Measurements from ENCODE around the gene CUL5.

DNA sequence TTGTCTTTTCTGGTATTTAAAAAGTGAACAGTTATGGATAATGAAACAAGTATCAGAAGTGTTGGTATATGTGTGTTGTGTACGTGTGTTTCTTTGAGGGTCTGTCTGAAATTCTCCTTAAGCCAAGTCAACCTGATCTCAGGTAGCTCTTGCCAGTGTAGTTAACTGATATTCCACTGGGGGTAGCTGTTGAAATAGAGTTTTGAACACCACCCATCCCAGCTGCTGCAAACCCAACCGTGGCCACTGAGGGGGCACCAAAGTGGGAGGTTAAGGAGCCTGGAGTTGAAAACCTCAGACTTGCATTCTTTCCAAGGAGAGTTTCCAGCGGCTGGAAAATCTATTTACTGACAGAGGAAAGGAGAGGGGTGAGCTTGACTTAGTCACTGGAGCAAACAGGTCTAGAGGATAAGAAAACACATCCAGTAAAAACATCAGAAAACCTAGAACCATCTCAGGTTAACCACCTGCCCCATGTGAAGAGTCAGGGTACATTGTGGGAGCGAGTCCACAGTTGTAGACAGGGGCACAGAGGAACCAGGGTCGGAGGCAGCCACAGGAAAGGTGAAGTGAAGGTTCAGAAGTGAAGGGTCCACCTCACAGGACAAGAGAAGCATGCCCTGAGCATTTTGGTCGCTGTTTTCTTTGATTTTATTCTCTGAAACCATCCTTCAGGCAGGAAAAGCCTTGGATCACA lies 8.8 kb upstream of the CUL5 start:
- TF ChIP-seq POLR2A (IDR thresholded peaks at IDR 0.05) = no peak
- TF ChIP-seq, protein P1, sequence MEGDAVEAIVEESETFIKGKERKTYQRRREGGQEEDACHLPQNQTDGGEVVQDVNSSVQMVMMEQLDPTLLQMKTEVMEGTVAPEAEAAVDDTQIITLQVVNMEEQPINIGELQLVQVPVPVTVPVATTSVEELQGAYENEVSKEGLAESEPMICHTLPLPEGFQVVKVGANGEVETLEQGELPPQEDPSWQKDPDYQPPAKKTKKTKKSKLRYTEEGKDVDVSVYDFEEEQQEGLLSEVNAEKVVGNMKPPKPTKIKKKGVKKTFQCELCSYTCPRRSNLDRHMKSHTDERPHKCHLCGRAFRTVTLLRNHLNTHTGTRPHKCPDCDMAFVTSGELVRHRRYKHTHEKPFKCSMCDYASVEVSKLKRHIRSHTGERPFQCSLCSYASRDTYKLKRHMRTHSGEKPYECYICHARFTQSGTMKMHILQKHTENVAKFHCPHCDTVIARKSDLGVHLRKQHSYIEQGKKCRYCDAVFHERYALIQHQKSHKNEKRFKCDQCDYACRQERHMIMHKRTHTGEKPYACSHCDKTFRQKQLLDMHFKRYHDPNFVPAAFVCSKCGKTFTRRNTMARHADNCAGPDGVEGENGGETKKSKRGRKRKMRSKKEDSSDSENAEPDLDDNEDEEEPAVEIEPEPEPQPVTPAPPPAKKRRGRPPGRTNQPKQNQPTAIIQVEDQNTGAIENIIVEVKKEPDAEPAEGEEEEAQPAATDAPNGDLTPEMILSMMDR (IDR thresholded peaks at IDR 0.05) = no peak
